Peyer's patch (tissue), 4 donors: ENCODE data around the gene UBASH3B.
"Not testable (repeated sequence)": the region's sequence is repeated elsewhere in the genome, so short reads cannot be mapped to it uniquely, and the experiment has no call there.

ENCODE experiments used
- CTCF ChIP-seq, 6 experiments: fragments of 450-650 bp in 4 of 6; fragments of 200-600 bp in 2 of 6; sonication (generic) in 1 of 6; IDR thresholded peaks; one replicate each; pipeline ENCODE4 v1.5.1; 2017 to 2019; ENCODE audit warnings: antibody characterized with exemption in 6 of 6, mild to moderate bottlenecking in 3 of 6, moderate library complexity in 1 of 6
- POLR2A ChIP-seq, 2 donors: fragments of 450-650 bp; IDR thresholded peaks; one replicate each; pipeline ENCODE4 v1.5.1; 2017; ENCODE audit warnings: antibody characterized with exemption in 2 of 2, mild to moderate bottlenecking in 2 of 2, moderate library complexity in 2 of 2

DNA sequence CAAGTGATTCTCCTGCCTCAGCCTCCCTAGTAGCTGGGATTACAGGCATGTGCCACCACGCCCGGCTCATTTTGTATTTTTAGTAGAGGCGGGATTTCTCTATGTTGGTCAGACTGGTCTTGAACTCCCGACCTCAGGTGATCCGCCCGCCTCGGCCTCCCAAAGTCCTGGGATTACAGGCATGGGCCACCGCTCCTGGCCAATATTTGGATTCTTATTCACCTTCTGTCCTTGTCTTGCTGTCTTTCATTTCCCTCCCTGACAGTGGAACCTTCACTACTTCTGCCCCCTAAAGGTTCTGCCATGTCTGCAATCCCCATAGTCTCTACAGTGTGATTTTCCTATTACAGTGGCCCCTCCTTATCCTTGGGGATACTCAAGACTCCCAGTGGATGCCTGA lies 75.2 kb downstream of the UBASH3B start:
- not testable (repeated sequence) for TF ChIP-seq CTCF, POLR2A (IDR thresholded peaks at IDR 0.05)
